ENCODE results near the gene TRPM2. TPM values are rescaled to one million over a fixed set of nuclear protein-coding genes. Genes with fewer than 3 reads are reported as not detected.

TRPM2 gene
- total RNA-seq, 4 donors from 2014 or later = 1.1 to 27.2 (median 3.3) TPM

DNA sequence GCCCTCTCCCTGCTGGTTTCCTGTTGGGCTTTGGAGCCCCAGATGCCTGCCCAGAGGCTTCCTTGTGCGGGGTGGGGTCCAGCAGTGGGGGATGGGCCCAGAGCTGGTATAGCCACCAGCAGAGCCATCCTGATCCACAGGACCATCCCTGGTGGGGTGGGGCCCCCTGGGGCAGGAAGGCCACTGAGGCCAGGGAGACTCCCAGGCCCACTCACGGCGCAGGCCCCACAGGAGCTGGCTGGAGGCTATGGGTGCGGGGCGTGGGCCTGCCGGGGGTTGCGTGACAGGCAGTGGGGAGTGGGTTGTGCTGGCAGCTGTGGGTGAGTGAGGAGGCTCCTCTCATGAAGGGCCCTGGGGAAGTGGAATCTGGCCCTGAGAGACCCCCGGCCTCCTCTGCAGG, 107.6 kb downstream of the TRPM2 start:
- H3K4me3 ChIP-seq = no peak overlapping the region
- no peaks in the 10 kb centered on the region for H3K36me3 ChIP-seq
- no peaks in the 10 kb centered on the region for H3K27me3 ChIP-seq
- no peak overlapping the region for H3K27ac ChIP-seq
- peak in 1 of 3 donors; percentile 38 for DNase-seq
- H3K4me1 ChIP-seq = peaks cover 0 to 5% (median 3%) of the 10 kb centered on the region in 4 donors
- no peaks in the 10 kb centered on the region for H3K9me3 ChIP-seq
- TF ChIP-seq POLR2A (IDR thresholded peaks at IDR 0.05) = no peak
- TF ChIP-seq, protein P1, sequence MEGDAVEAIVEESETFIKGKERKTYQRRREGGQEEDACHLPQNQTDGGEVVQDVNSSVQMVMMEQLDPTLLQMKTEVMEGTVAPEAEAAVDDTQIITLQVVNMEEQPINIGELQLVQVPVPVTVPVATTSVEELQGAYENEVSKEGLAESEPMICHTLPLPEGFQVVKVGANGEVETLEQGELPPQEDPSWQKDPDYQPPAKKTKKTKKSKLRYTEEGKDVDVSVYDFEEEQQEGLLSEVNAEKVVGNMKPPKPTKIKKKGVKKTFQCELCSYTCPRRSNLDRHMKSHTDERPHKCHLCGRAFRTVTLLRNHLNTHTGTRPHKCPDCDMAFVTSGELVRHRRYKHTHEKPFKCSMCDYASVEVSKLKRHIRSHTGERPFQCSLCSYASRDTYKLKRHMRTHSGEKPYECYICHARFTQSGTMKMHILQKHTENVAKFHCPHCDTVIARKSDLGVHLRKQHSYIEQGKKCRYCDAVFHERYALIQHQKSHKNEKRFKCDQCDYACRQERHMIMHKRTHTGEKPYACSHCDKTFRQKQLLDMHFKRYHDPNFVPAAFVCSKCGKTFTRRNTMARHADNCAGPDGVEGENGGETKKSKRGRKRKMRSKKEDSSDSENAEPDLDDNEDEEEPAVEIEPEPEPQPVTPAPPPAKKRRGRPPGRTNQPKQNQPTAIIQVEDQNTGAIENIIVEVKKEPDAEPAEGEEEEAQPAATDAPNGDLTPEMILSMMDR (IDR thresholded peaks at IDR 0.05) = no peak

DNA sequence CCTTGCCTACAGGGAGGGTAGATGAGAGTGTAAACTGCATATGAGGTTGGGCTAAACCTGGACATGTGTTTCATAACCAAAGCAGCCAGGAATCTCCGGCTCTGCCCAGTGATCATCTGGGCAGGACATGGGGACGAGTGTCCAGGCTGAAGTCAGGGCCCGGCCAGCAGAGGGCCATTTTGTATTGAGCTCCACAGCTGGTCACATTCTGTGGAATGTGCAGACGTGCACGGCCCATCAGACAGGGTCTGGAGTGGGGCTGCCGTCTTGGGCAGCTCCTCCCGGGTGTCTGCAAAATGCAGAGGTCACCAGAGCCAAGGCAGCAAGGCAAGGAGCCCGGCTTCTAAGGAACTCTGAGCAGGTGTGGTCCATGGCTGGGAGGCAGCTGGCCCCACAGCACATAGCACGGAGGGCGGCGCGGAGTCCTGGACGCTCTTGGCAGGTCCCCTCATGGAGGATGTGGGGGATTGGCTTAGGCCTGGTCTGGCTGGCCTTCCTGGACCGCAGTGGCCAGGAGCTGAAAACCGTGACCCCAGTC, 108.1 kb downstream of the TRPM2 start:
- TF ChIP-seq POLR2A (IDR thresholded peaks at IDR 0.05) = no peak
- TF ChIP-seq, protein P1 (IDR thresholded peaks at IDR 0.05) = peak in 1 of 6 experiments; percentile 4

DNA sequence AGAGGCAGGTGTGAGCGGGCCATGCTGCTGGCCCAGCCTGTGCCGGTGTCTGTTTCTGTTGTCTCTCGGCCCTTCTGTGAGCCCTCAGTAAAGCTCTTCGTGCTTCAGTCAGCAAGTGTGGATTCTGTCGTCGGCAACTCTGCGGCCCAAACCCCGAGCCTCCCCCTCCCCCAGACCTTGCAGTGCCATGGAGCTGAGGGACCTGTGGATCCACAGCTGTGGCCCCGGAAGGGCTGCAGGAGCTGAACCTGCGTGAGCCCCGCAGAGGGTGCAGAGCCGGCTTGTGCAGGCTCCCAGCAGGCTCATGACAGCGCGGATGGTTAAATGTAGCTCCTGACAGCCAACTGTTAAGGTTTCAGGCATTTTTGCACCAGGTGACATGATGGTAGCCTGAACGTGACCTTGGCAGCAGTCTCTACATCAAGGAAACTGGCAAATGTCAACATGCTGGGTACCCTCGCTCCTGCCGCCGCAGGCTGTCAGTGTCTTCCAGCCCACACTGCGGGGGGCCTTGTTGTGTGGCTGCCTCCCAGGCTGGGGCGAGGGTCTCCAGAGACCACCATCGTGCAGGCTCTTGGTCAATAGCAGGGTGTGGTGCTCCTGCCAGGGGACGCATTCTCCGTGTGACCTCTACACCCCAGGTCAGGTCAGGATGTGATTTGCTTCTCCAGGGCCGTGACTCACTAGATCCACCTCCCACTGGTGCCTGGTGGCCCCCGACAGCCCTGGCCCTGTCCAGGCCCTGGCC, 108.8 kb downstream of the TRPM2 start:
- H3K27me3 ChIP-seq = no peaks in the 10 kb centered on the region
- TF ChIP-seq, protein P1 (IDR thresholded peaks at IDR 0.05) = no peak
- no peak for TF ChIP-seq POLR2A (IDR thresholded peaks at IDR 0.05)
- H3K36me3 ChIP-seq = no peaks in the 10 kb centered on the region
- no peaks in the 10 kb centered on the region for H3K4me1 ChIP-seq
- DNase-seq = peak in 1 of 3 donors; percentile 40
- no peak overlapping the region for H3K4me3 ChIP-seq
- no peaks in the 10 kb centered on the region for H3K9me3 ChIP-seq
- H3K27ac ChIP-seq = no peak overlapping the region

More for the DNA sequence above, 108.1 kb downstream of the TRPM2 start:
- H3K27me3 ChIP-seq = no peaks in the 10 kb centered on the region
- H3K36me3 ChIP-seq = no peaks in the 10 kb centered on the region
- peak in 1 of 3 donors; percentile 33 for DNase-seq
- H3K9me3 ChIP-seq = no peaks in the 10 kb centered on the region
- H3K27ac ChIP-seq = no peak overlapping the region
- peaks cover 0 to under 1% (median 0%) of the 10 kb centered on the region in 4 donors for H3K4me1 ChIP-seq
- no peak overlapping the region for H3K4me3 ChIP-seq

DNA sequence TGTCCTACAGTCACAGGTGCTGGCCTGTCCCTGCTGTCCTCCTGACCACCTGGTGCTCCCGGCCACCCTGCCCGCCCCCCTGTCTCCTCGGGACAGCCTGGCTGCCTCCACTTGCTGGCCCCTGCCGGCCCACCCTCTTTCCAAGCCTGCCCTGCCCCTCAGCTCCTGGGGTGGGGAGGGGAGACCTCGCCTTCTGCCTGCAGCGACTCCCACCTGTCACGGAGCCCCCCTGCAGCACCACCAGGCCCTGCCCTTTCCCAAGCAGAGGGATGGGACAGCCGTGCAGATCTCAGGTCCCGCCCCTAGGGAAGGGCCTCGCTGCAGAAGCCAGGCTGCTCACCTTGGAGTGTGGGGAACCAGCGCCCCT, 109.4 kb downstream of the TRPM2 start:
- H3K4me1 ChIP-seq = no peaks in the 10 kb centered on the region
- TF ChIP-seq, protein P1 (IDR thresholded peaks at IDR 0.05) = no peak
- no peak for TF ChIP-seq POLR2A (IDR thresholded peaks at IDR 0.05)
- H3K4me3 ChIP-seq = no peak overlapping the region
- no peaks in the 10 kb centered on the region for H3K9me3 ChIP-seq
- H3K27ac ChIP-seq = no peak overlapping the region
- H3K27me3 ChIP-seq = no peaks in the 10 kb centered on the region
- H3K36me3 ChIP-seq = no peaks in the 10 kb centered on the region
- peak in 1 of 3 donors; percentile 24 for DNase-seq

DNA sequence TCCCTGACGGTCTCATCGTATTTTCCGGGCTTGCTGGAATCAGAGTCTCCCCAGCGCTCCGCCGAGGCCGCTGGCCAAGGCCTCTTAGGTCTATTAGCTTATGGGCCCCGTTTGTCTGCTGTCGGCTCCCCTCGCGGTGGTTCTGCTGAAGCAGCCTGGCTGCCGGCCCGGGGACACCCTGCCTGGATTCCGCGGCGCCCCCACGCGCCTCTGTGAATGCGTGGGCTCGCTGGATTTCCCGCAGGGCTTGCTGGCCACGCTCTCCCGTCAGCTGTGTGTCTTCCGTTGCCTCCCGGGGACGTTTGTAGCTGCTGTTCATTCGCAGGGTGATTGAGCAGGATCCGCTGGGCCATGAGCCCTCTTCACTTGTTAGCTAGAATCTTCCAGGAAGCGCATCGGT, 110.3 kb downstream of the TRPM2 start:
- peak in 1 of 3 donors; percentile 39 for DNase-seq
- no peak for TF ChIP-seq POLR2A (IDR thresholded peaks at IDR 0.05)
- TF ChIP-seq, protein P1 (IDR thresholded peaks at IDR 0.05) = no peak
- Histone ChIP-seq H3K27ac (no peak overlapping the region), H3K36me3 (no peaks in the 10 kb centered on the region), H3K9me3 (no peaks in the 10 kb centered on the region), H3K27me3 (no peaks in the 10 kb centered on the region), H3K4me1 (no peaks in the 10 kb centered on the region), H3K4me3 (no peak overlapping the region)

Data from Peyer's patch (tissue), 4 donors.